ENCODE data around the gene CAMTA1. TPM values are rescaled to one million over a fixed set of nuclear protein-coding genes. Genes with fewer than 3 reads are reported as not detected.
"Not testable (repeated sequence)": the region's sequence is repeated elsewhere in the genome, so short reads cannot be mapped to it uniquely, and the experiment has no call there.

Gene CAMTA1
- polyA plus RNA-seq, 1 donor (not counting 4 experiments of a cell fraction or from before 2014, with no cell fraction given), result 51.4 TPM

- DNase-seq (ENCODE audit: low read depth, low spot score) (no peak), FAIRE-seq (no peak)
- Histone ChIP-seq H3K79me2 (ENCODE audit: control insufficient read depth, insufficient read depth, low read length) (no peaks in the 10 kb centered on the region), H3K27me3 (ENCODE audit: control insufficient read depth, extremely low read depth, insufficient read depth, low read length) (peaks cover 7% of the 10 kb centered on the region), H3K9ac (ENCODE audit: control insufficient read depth, extremely low read depth, insufficient read depth, low read length) (no peak overlapping the region), H2AFZ (ENCODE audit: control insufficient read depth, low read length) (no peak overlapping the region), H3K27ac (ENCODE audit: control insufficient read depth, insufficient read depth, low read length) (no peak overlapping the region), H3K9me3 (ENCODE audit: control insufficient read depth, low read depth, low read length) (peaks cover 8% of the 10 kb centered on the region), H3K4me1 (ENCODE audit: control insufficient read depth, extremely low read depth, insufficient read depth, low read length) (no peaks in the 10 kb centered on the region), H4K20me1 (ENCODE audit: control insufficient read depth, extremely low read depth, insufficient read depth, low read length) (no peaks in the 10 kb centered on the region), H3K9me1 (ENCODE audit: control insufficient read depth, extremely low read depth, insufficient read depth, low read length) (no peaks in the 10 kb centered on the region), H3K4me2 (ENCODE audit: control insufficient read depth, extremely low read depth, insufficient read depth, low read depth, low read length) (no peak overlapping the region), H3K4me3 (ENCODE audit: control insufficient read depth in 2 of 3, extremely low read depth in 1 of 3, insufficient read depth in 2 of 3, low read depth in 1 of 3, low read length in 3 of 3) (no peak overlapping the region), H3K36me3 (ENCODE audit: control insufficient read depth in 2 of 2, extremely low read depth in 1 of 2, insufficient read depth in 2 of 2, low read length in 2 of 2) (no peaks in the 10 kb centered on the region)
- dilution Hi-C loops (cut with MboI; ENCODE audit: extremely low pct_ligation_motif_present, low sequenced_read_pairs), result no loop called here
- TF ChIP-seq EZH2 (IDR thresholded peaks at IDR 0.05; ENCODE audit: low read length), result no peak
- TF ChIP-seq CTCF (optimal IDR thresholded peaks at IDR 0.05 in 1 of 3, IDR thresholded peaks at IDR 0.05 in 1 of 3, conservative IDR thresholded peaks at IDR 0.05 in 1 of 3; ENCODE audit: extremely low read depth in 1 of 3, insufficient read depth in 2 of 3, low read length in 3 of 3), result no peak
Observed at GRCh38 chr1:7688659-7689058, 903.4 kb downstream of the CAMTA1 start.

GRCh38 chr1:7689307-7689706 lies 904.1 kb downstream of the CAMTA1 start:
- peaks cover 10% of the 10 kb centered on the region for H3K9me3 ChIP-seq (ENCODE audit: control insufficient read depth, low read depth, low read length)
- H4K20me1 ChIP-seq (ENCODE audit: control insufficient read depth, extremely low read depth, insufficient read depth, low read length); dilution Hi-C loops (cut with MboI; ENCODE audit: extremely low pct_ligation_motif_present, low sequenced_read_pairs); H3K9me1 ChIP-seq (ENCODE audit: control insufficient read depth, extremely low read depth, insufficient read depth, low read length); H3K79me2 ChIP-seq (ENCODE audit: control insufficient read depth, insufficient read depth, low read length); DNase-seq (ENCODE audit: low read depth, low spot score); H3K9ac ChIP-seq (ENCODE audit: control insufficient read depth, extremely low read depth, insufficient read depth, low read length); H3K4me3 ChIP-seq (ENCODE audit: control insufficient read depth in 2 of 3, extremely low read depth in 1 of 3, insufficient read depth in 2 of 3, low read depth in 1 of 3, low read length in 3 of 3); FAIRE-seq; H3K27ac ChIP-seq (ENCODE audit: control insufficient read depth, insufficient read depth, low read length); H3K4me1 ChIP-seq (ENCODE audit: control insufficient read depth, extremely low read depth, insufficient read depth, low read length); H3K27me3 ChIP-seq (ENCODE audit: control insufficient read depth, extremely low read depth, insufficient read depth, low read length); H3K4me2 ChIP-seq (ENCODE audit: control insufficient read depth, extremely low read depth, insufficient read depth, low read depth, low read length); H2AFZ ChIP-seq (ENCODE audit: control insufficient read depth, low read length); H3K36me3 ChIP-seq (ENCODE audit: control insufficient read depth in 2 of 2, extremely low read depth in 1 of 2, insufficient read depth in 2 of 2, low read length in 2 of 2): not testable (repeated sequence)

GRCh38 chr1:7690076-7690475 lies 904.8 kb downstream of the CAMTA1 start:
- no peak overlapping the region for H3K9ac ChIP-seq (ENCODE audit: control insufficient read depth, extremely low read depth, insufficient read depth, low read length)
- TF ChIP-seq CTCF (optimal IDR thresholded peaks at IDR 0.05 in 1 of 3, IDR thresholded peaks at IDR 0.05 in 1 of 3, conservative IDR thresholded peaks at IDR 0.05 in 1 of 3; ENCODE audit: extremely low read depth in 1 of 3, insufficient read depth in 2 of 3, low read length in 3 of 3) (no peak), EZH2 (IDR thresholded peaks at IDR 0.05; ENCODE audit: low read length) (no peak)
- no peaks in the 10 kb centered on the region for H3K4me1 ChIP-seq (ENCODE audit: control insufficient read depth, extremely low read depth, insufficient read depth, low read length)
- H4K20me1 ChIP-seq (ENCODE audit: control insufficient read depth, extremely low read depth, insufficient read depth, low read length), result no peaks in the 10 kb centered on the region
- no peak for FAIRE-seq
- H3K4me2 ChIP-seq (ENCODE audit: control insufficient read depth, extremely low read depth, insufficient read depth, low read depth, low read length), result no peak overlapping the region
- H3K27me3 ChIP-seq (ENCODE audit: control insufficient read depth, extremely low read depth, insufficient read depth, low read length), result peaks cover 10% of the 10 kb centered on the region
- H3K27ac ChIP-seq (ENCODE audit: control insufficient read depth, insufficient read depth, low read length), result no peak overlapping the region
- no peaks in the 10 kb centered on the region for H3K9me1 ChIP-seq (ENCODE audit: control insufficient read depth, extremely low read depth, insufficient read depth, low read length)
- DNase-seq (ENCODE audit: low read depth, low spot score), result no peak
- dilution Hi-C loops (cut with MboI; ENCODE audit: extremely low pct_ligation_motif_present, low sequenced_read_pairs), result no loop called here
- H3K36me3 ChIP-seq (ENCODE audit: control insufficient read depth in 2 of 2, extremely low read depth in 1 of 2, insufficient read depth in 2 of 2, low read length in 2 of 2), result no peaks in the 10 kb centered on the region
- H3K9me3 ChIP-seq (ENCODE audit: control insufficient read depth, low read depth, low read length), result peaks cover 10% of the 10 kb centered on the region
- H3K79me2 ChIP-seq (ENCODE audit: control insufficient read depth, insufficient read depth, low read length), result no peaks in the 10 kb centered on the region
- H3K4me3 ChIP-seq (ENCODE audit: control insufficient read depth in 2 of 3, extremely low read depth in 1 of 3, insufficient read depth in 2 of 3, low read depth in 1 of 3, low read length in 3 of 3), result no peak overlapping the region
- no peak overlapping the region for H2AFZ ChIP-seq (ENCODE audit: control insufficient read depth, low read length)

Measured in keratinocyte (primary cell).